Activated T-cell treated with anti-CD3 and anti-CD28 coated beads for 24 hours (primary cell): Measurements from ENCODE around the gene MPG.
"Not testable (repeated sequence)": the region's sequence is repeated elsewhere in the genome, so short reads cannot be mapped to it uniquely, and the experiment has no call there.

Source experiments
- DNase-seq: peaks from one replicate; pipeline ENCODE4 v3.0.0-alpha.2; 2020; ENCODE audit warnings: low read depth

Gene MPG

GRCh38 chr16:112153-112840, 34.3 kb downstream of the MPG start:
- DNase-seq, result no peak

- DNase-seq, result no peak
Measured at GRCh38 chr16:114327-114726, 36.3 kb downstream of the MPG start.

- no peak for DNase-seq
Measured at GRCh38 chr16:116015-116414, 38.0 kb downstream of the MPG start.

- peak; percentile 49 for DNase-seq
Measured at GRCh38 chr16:117379-118365, 39.6 kb downstream of the MPG start.

GRCh38 chr16:118857-119256, 40.8 kb downstream of the MPG start:
- DNase-seq, result no peak

- no peak for DNase-seq
Measured at GRCh38 chr16:119295-119694, 41.3 kb downstream of the MPG start.

GRCh38 chr16:119835-120491, 41.9 kb downstream of the MPG start:
- DNase-seq, result no peak

- no peak for DNase-seq
Measured at GRCh38 chr16:120756-121155, 42.7 kb downstream of the MPG start.

- no peak for DNase-seq
Measured at GRCh38 chr16:122361-122760, 44.3 kb downstream of the MPG start.

GRCh38 chr16:123558-124350, 45.7 kb downstream of the MPG start:
- not testable (repeated sequence) for DNase-seq

GRCh38 chr16:125011-125410, 47.0 kb downstream of the MPG start:
- no peak for DNase-seq

- DNase-seq, result no peak
Measured at GRCh38 chr16:129075-129474, 51.0 kb downstream of the MPG start.

- no peak for DNase-seq
Measured at GRCh38 chr16:130533-131173, 52.6 kb downstream of the MPG start.

GRCh38 chr16:132120-132519, 54.1 kb downstream of the MPG start:
- no peak for DNase-seq

GRCh38 chr16:133716-134115, 55.7 kb downstream of the MPG start:
- DNase-seq, result no peak
